ENCODE measurements around the gene ZNF185. TPM values are rescaled to one million over a fixed set of nuclear protein-coding genes. Genes with fewer than 3 reads are reported as not detected.

ZNF185 gene
- total and polyA plus RNA-seq, 2 of the 8 experiments (the other 6 are each of a cell fraction or from before 2014, with no cell fraction given), result 15.6 to 20.1 TPM

DNA sequence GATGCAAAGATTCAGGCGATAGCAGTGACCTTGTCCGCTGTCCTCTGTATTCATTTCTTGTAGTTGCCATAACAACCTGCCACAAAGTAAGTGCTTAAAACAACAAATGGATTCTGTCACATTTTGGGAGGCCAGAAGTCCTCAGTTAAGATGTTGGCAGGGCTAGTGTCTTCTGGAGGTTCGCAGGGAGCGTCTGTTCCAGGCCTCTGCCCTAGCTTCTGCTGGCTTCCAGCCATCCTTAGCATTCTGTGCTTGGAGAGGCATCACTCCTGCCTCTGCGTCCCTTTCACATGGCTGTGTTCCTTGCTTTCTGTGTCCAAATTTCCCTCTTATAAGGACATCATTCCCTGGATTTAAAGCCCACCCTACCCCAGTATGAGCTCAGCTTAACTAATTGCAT lies 31.5 kb upstream of the ZNF185 start:
- POLR2A ChIA-PET (ENCODE audit: partially characterized antibody), result no interaction called here
- no peak overlapping the region for H2BK12ac ChIP-seq (ENCODE audit: low read depth, low read length)
- 100% methylated on average over 5 of the region's 5 CpGs; no CpG with 5 or more reads in 1 of the 2 experiments for WGBS, 2 experiments (ENCODE audit: extremely low coverage in 1 of 2, insufficient coverage in 1 of 2, insufficient read length in 1 of 2, insufficient replicate concordance in 2 of 2, low coverage in 1 of 2, low lambda C conversion rate in 2 of 2, missing lambda C conversion rate in 1 of 2)

More for the DNA sequence above, 31.5 kb upstream of the ZNF185 start:
- peaks cover 3 to 49% (median 16%) of the 10 kb centered on the region in 4 experiments; a peak in 6 of 8 replicates for H3K36me3 ChIP-seq (ENCODE audit: control insufficient read depth in 2 of 4, insufficient read depth in 4 of 4, low read length in 3 of 4)
- H3K4me1 ChIP-seq (replicated peaks in 1 of 4; ENCODE audit: control insufficient read depth in 3 of 4, insufficient read depth in 4 of 4, low read length in 3 of 4), result no peaks in the 10 kb centered on the region
- H3K9me3 ChIP-seq (ENCODE audit: insufficient read depth in 2 of 2, low read depth in 1 of 2, low read length in 1 of 2), result no peaks in the 10 kb centered on the region
- H3K14ac ChIP-seq (ENCODE audit: insufficient read length), result no peak overlapping the region
- no peaks in the 10 kb centered on the region for H3K27me3 ChIP-seq (replicated peaks in 1 of 4; ENCODE audit: control insufficient read depth in 3 of 4, extremely low read depth in 1 of 4, insufficient read depth in 3 of 4, low read length in 3 of 4)
- peaks cover 0 to 4% of the 10 kb centered on the region in 2 experiments for H4K20me1 ChIP-seq (replicated peaks in 1 of 2; ENCODE audit: control insufficient read depth in 1 of 2, insufficient read depth in 2 of 2, low read length in 2 of 2)
- no peak overlapping the region for H3K56ac ChIP-seq (replicated peaks; ENCODE audit: insufficient read length, low read depth, low read length)
- H2BK15ac ChIP-seq (ENCODE audit: low read length), result no peak overlapping the region
- no peak overlapping the region for H4K5ac ChIP-seq (ENCODE audit: insufficient read length, low read depth, low read length)
- H2AFZ ChIP-seq (ENCODE audit: low read length), result no peak overlapping the region
- H4K8ac ChIP-seq (ENCODE audit: extremely low read depth, insufficient read depth, low read length), result no peak overlapping the region
- no peaks in the 10 kb centered on the region for H3K23me2 ChIP-seq (ENCODE audit: low read depth, low read length)
- CTCF ChIA-PET (ENCODE audit: partially characterized antibody), result no interaction called here
- no peak overlapping the region for H3K27ac ChIP-seq (ENCODE audit: low read depth, low read length)
- H4K91ac ChIP-seq (replicated peaks; ENCODE audit: insufficient read length, low read length), result no peak overlapping the region
- no peak overlapping the region for H3K4ac ChIP-seq (replicated peaks; ENCODE audit: insufficient read length, low read depth, low read length)
- H3K79me2 ChIP-seq (ENCODE audit: control insufficient read depth in 1 of 2, insufficient read depth in 2 of 2, low read length in 2 of 2), result no peaks in the 10 kb centered on the region
- H3K9ac ChIP-seq (replicated peaks in 1 of 4; ENCODE audit: extremely low read depth in 1 of 4, low read depth in 3 of 4, low read length in 3 of 4), result no peak overlapping the region
- H3K4me3 ChIP-seq (ENCODE audit: extremely low read depth in 1 of 4, insufficient read depth in 2 of 4, low read depth in 3 of 4, low read length in 4 of 4), result no peak overlapping the region
- H3K4me2 ChIP-seq (ENCODE audit: insufficient read depth in 1 of 2, low read depth in 2 of 2, low read length in 2 of 2), result no peak overlapping the region
- H2BK5ac ChIP-seq (ENCODE audit: low read depth, low read length), result no peak overlapping the region
- H2AK5ac ChIP-seq (ENCODE audit: low read depth, low read length), result no peak overlapping the region
- no peak for DNase-seq (ENCODE audit: low read depth in 1 of 2, low spot score in 2 of 2)
- no peak overlapping the region for H3K23ac ChIP-seq (ENCODE audit: insufficient read length)
- H2BK20ac ChIP-seq (ENCODE audit: low read length), result no peak overlapping the region
- FAIRE-seq, result no peak
- H2BK120ac ChIP-seq (replicated peaks; ENCODE audit: low read depth, low read length), result no peak overlapping the region
- no peak overlapping the region for H3K18ac ChIP-seq (ENCODE audit: extremely low read depth, low read length)
- H3K79me1 ChIP-seq (ENCODE audit: low read depth, low read length), result no peaks in the 10 kb centered on the region

Data from H1 (cell line).